ENCODE results near the gene GPR15. TPM values are rescaled to one million over a fixed set of nuclear protein-coding genes. Genes with fewer than 3 reads are reported as not detected.

Gene GPR15
- total and polyA plus RNA-seq, 2 experiments from 2014 or later: not detected

GRCh38 chr3:98513091-98513511 is 18.7 kb upstream of the GPR15 start:
- peaks cover 15% of the 10 kb centered on the region for H3K4me1 Mint-ChIP-seq
- H3K4me3 Mint-ChIP-seq: no peak overlapping the region
- H3K27ac Mint-ChIP-seq: no peak overlapping the region
- peaks cover 12% of the 10 kb centered on the region; the same call in 2 of the 3 replicates for H3K36me3 Mint-ChIP-seq (ENCODE audit: low read depth)
- TF ChIP-seq CTCF (conservative IDR thresholded peaks at IDR 0.05; ENCODE audit: low read depth in 2 of 2) (no peak), REST (IDR thresholded peaks at IDR 0.05; ENCODE audit: unreplicated experiment) (no peak), ZNF331 (CRISPR knock-in tag; IDR thresholded peaks at IDR 0.05; ENCODE audit: low read depth) (no peak), ETS1 (IDR thresholded peaks at IDR 0.05) (no peak), JUNB (IDR thresholded peaks at IDR 0.05; ENCODE audit: unreplicated experiment) (no peak), ZNF114 (CRISPR knock-in tag; IDR thresholded peaks at IDR 0.05) (no peak), EZH2phosphoT487 (IDR thresholded peaks at IDR 0.05; ENCODE audit: unreplicated experiment) (no peak), POLR2AphosphoS5 (IDR thresholded peaks at IDR 0.05; ENCODE audit: low read depth) (no peak), CREB1 (CRISPR knock-in tag; IDR thresholded peaks at IDR 0.05; ENCODE audit: low read depth) (no peak), NANOG (IDR thresholded peaks at IDR 0.05; ENCODE audit: borderline replicate concordance) (no peak), STAT1 (IDR thresholded peaks at IDR 0.05; ENCODE audit: unreplicated experiment) (no peak), EZH2 (IDR thresholded peaks at IDR 0.05; ENCODE audit: low read depth, unreplicated experiment) (no peak), ZNF462 (CRISPR knock-in tag; IDR thresholded peaks at IDR 0.05) (no peak)
- Histone ChIP-seq H3K4me2 (no peak overlapping the region), H3F3A (replicated peaks; ENCODE audit: low read depth) (no peaks in the 10 kb centered on the region), H4K20me1 (replicated peaks; ENCODE audit: insufficient read depth) (peaks cover 12% of the 10 kb centered on the region; the same call in 1 of the 2 replicates), H3K27me3 (ENCODE audit: insufficient read depth) (no peaks in the 10 kb centered on the region), H3K36me3 (ENCODE audit: insufficient read depth) (no peaks in the 10 kb centered on the region; the same call in 1 of the 2 replicates), H3K79me2 (replicated peaks; ENCODE audit: insufficient read depth) (peaks cover 6% of the 10 kb centered on the region; the same call in 1 of the 2 replicates), H3K4me3 (no peak overlapping the region), H3K9me2 (ENCODE audit: insufficient read depth) (no peaks in the 10 kb centered on the region), H2AFZ (no peak overlapping the region), H3K27ac (ENCODE audit: low read depth) (no peak overlapping the region), H3K4me1 (ENCODE audit: insufficient read depth) (peaks cover 15% of the 10 kb centered on the region)
- ATAC-seq (no peak), DNase-seq (ENCODE audit: low spot score) (no peak)
- H3K9me3 Mint-ChIP-seq: no peaks in the 10 kb centered on the region
- H3K27me3 Mint-ChIP-seq (ENCODE audit: insufficient read depth, low read depth, poor library complexity): no peaks in the 10 kb centered on the region
